OCI-LY3 (cell line): ENCODE data around the gene PNMT.

ENCODE experiments used
- H2AFZ ChIP-seq: fragments of 200-600, 300-600 bp; shearing (Covaris generic); 2 replicates; pipeline ENCODE4 v1.6.0; 2014; ENCODE audit warnings: antibody characterized with exemption, low read depth, low read length
- H3K27ac ChIP-seq: fragments of 200-600, 300-600 bp; sonication (generic); 2 replicates; pipeline ENCODE4 v1.5.1; 2014; ENCODE audit warnings: mild to moderate bottlenecking, low read length, moderate library complexity, mixed read lengths
- H3K27me3 ChIP-seq: fragments of 200-600, 300-600 bp; sonication (generic); 2 replicates; pipeline ENCODE4 v1.6.1; 2014; ENCODE audit warnings: low read depth, low read length, mixed read lengths
- H3K36me3 ChIP-seq: fragments of 200-600, 300-600 bp; sonication (generic); replicated peaks from 2 replicates; pipeline ENCODE3; 2014; ENCODE audit warnings: low read depth, low read length, mixed read lengths
- H3K4me1 ChIP-seq: fragments of 300-600, 200-600 bp; sonication (generic); 2 replicates; pipeline ENCODE4 v1.6.1; 2014; ENCODE audit warnings: low read length, mixed read lengths
- H3K4me2 ChIP-seq: fragments of 200-600, 300-600 bp; sonication (generic); 2 replicates; pipeline ENCODE4 v1.6.1; 2014; ENCODE audit warnings: low read length, mixed read lengths
- H3K4me3 ChIP-seq: fragments of 300-600, 200-600 bp; sonication (generic); 2 replicates; pipeline ENCODE4 v1.5.1; 2014; ENCODE audit warnings: antibody characterized with exemption, mild to moderate bottlenecking, low read length, moderate library complexity
- H3K79me2 ChIP-seq: fragments of 300-600, 200-600 bp; shearing (Covaris generic); 2 replicates; pipeline ENCODE4 v1.6.1; 2014; ENCODE audit warnings: mild to moderate bottlenecking, low read length, mixed read lengths
- H3K9ac ChIP-seq: fragments of 300-600, 200-600 bp; shearing (Covaris generic); 2 replicates; pipeline ENCODE4 v1.6.0; 2014; ENCODE audit warnings: mild to moderate bottlenecking, low read length, moderate library complexity
- H3K9me3 ChIP-seq: fragments of 200-600, 300-600 bp; shearing (Covaris generic); 2 replicates; pipeline ENCODE4 v1.6.1; 2014; ENCODE audit warnings: low read length, mixed read lengths; ENCODE audit not compliant: insufficient read depth
- H4K20me1 ChIP-seq: fragments of 200-600, 300-600 bp; sonication (generic); 2 replicates; pipeline ENCODE4 v1.6.1; 2016; ENCODE audit warnings: low read length, mixed read lengths; ENCODE audit not compliant: insufficient read depth
- CTCF ChIP-seq: fragments of 200-600, 300-600 bp; sonication (generic); IDR thresholded peaks from 2 replicates; pipeline ENCODE4 v1.5.1; 2014; ENCODE audit warnings: antibody characterized with exemption, low read length, low read depth
- EZH2phosphoT487 ChIP-seq: fragments of 200-600 bp; shearing (Covaris generic); IDR thresholded peaks from 2 replicates; pipeline ENCODE4 v1.6.1; 2018; ENCODE audit warnings: antibody characterized with exemption, mixed run types, low read depth

Gene PNMT

GRCh38 chr17:39625198-39625785, 43.0 kb upstream of the PNMT start:
- Histone ChIP-seq H3K4me1 (peaks cover 18% of the 10 kb centered on the region), H3K27ac (no peak overlapping the region), H3K9ac (no peak overlapping the region), H4K20me1 (no peaks in the 10 kb centered on the region), H3K36me3 (no peaks in the 10 kb centered on the region), H2AFZ (no peak overlapping the region), H3K27me3 (no peaks in the 10 kb centered on the region), H3K4me2 (no peak overlapping the region), H3K4me3 (no peak overlapping the region), H3K9me3 (no peaks in the 10 kb centered on the region), H3K79me2 (no peaks in the 10 kb centered on the region)
- TF ChIP-seq EZH2phosphoT487 (no peak), CTCF (no peak)

- TF ChIP-seq CTCF (no peak), EZH2phosphoT487 (no peak)
- Histone ChIP-seq H3K4me2 (no peak within 1 kb of the TSS), H3K4me3 (no peak within 1 kb of the TSS), H3K9ac (no peak within 1 kb of the TSS), H2AFZ (no peak within 1 kb of the TSS), H3K27me3 (no peaks in the 10 kb centered on the region), H3K4me1 (peaks cover 15% of the 10 kb centered on the region), H3K9me3 (no peaks in the 10 kb centered on the region), H3K79me2 (no peaks in the 10 kb centered on the region), H4K20me1 (no peaks in the 10 kb centered on the region), H3K27ac (no peak within 1 kb of the TSS), H3K36me3 (no peaks in the 10 kb centered on the region)
These were observed 41.8 kb upstream of the PNMT start, which contains the start of gene PPP1R1B for GRCh38 chr17:39626171-39627046. Gene PPP1R1B, plus strand, starts transcription at chr17:39626952. Its CDS starts 441 bp downstream, at chr17:39627393.

- no peak overlapping the region for H3K9ac ChIP-seq
- no peak overlapping the region for H3K27ac ChIP-seq
- H3K4me3 ChIP-seq: no peak overlapping the region
- H3K9me3 ChIP-seq: no peaks in the 10 kb centered on the region
- no peaks in the 10 kb centered on the region for H3K36me3 ChIP-seq
- no peak overlapping the region for H3K4me2 ChIP-seq
- no peak overlapping the region for H2AFZ ChIP-seq
- no peaks in the 10 kb centered on the region for H4K20me1 ChIP-seq
- H3K79me2 ChIP-seq: no peaks in the 10 kb centered on the region
- H3K4me1 ChIP-seq: peaks cover 11% of the 10 kb centered on the region
- TF ChIP-seq CTCF (no peak), EZH2phosphoT487 (no peak)
- H3K27me3 ChIP-seq: no peaks in the 10 kb centered on the region
These were observed 41.1 kb upstream of the PNMT start for GRCh38 chr17:39627047-39627711.
